ENCODE measurements around the gene ENTHD1. TPM values are rescaled to one million over a fixed set of nuclear protein-coding genes. Genes with fewer than 3 reads are reported as not detected.

ENTHD1 gene
- total RNA-seq, 1 experiment from 2014 or later, result not detected

- DNase-seq (ENCODE audit: low read depth), result no peak
- in situ Hi-C loops (cut with HindIII; ENCODE audit: low pct_unique_long_range_greater_than_20kb, low sequenced_read_pairs), result no loop called here
Observed at GRCh38 chr22:39819429-39819828, 74.1 kb downstream of the ENTHD1 start.

GRCh38 chr22:39818094-39818493 is 75.5 kb downstream of the ENTHD1 start:
- no peak for DNase-seq (ENCODE audit: low read depth)
- in situ Hi-C loops (cut with HindIII; ENCODE audit: low pct_unique_long_range_greater_than_20kb, low sequenced_read_pairs), result no loop called here

- DNase-seq (ENCODE audit: low read depth), result no peak
- in situ Hi-C loops (cut with HindIII; ENCODE audit: low pct_unique_long_range_greater_than_20kb, low sequenced_read_pairs), result no loop called here
Observed at GRCh38 chr22:39815932-39816331, 77.6 kb downstream of the ENTHD1 start.

GRCh38 chr22:39814899-39815298 is 78.7 kb downstream of the ENTHD1 start:
- no peak for DNase-seq (ENCODE audit: low read depth)
- in situ Hi-C loops (cut with HindIII; ENCODE audit: low pct_unique_long_range_greater_than_20kb, low sequenced_read_pairs), result no loop called here

- DNase-seq (ENCODE audit: low read depth), result no peak
- in situ Hi-C loops (cut with HindIII; ENCODE audit: low pct_unique_long_range_greater_than_20kb, low sequenced_read_pairs), result no loop called here
Observed at GRCh38 chr22:39809772-39810557, 83.6 kb downstream of the ENTHD1 start.

GRCh38 chr22:39808081-39808480 is 85.5 kb downstream of the ENTHD1 start:
- no peak for DNase-seq (ENCODE audit: low read depth)
- in situ Hi-C loops (cut with HindIII; ENCODE audit: low pct_unique_long_range_greater_than_20kb, low sequenced_read_pairs), result no loop called here

- no peak for DNase-seq (ENCODE audit: low read depth)
- in situ Hi-C loops (cut with HindIII; ENCODE audit: low pct_unique_long_range_greater_than_20kb, low sequenced_read_pairs), result no loop called here
Observed at GRCh38 chr22:39806109-39806508, 87.5 kb downstream of the ENTHD1 start.

GRCh38 chr22:39805117-39805516 is 88.4 kb downstream of the ENTHD1 start:
- in situ Hi-C loops (cut with HindIII; ENCODE audit: low pct_unique_long_range_greater_than_20kb, low sequenced_read_pairs), result no loop called here
- no peak for DNase-seq (ENCODE audit: low read depth)

GRCh38 chr22:39802682-39803081 is 90.9 kb downstream of the ENTHD1 start:
- DNase-seq (ENCODE audit: low read depth), result no peak
- in situ Hi-C loops (cut with HindIII; ENCODE audit: low pct_unique_long_range_greater_than_20kb, low sequenced_read_pairs), result no loop called here

GRCh38 chr22:39800790-39801520 is 92.6 kb downstream of the ENTHD1 start:
- in situ Hi-C loops (cut with HindIII; ENCODE audit: low pct_unique_long_range_greater_than_20kb, low sequenced_read_pairs), result no loop called here
- no peak for DNase-seq (ENCODE audit: low read depth)

GRCh38 chr22:39797528-39798147 is 95.9 kb downstream of the ENTHD1 start:
- no peak for DNase-seq (ENCODE audit: low read depth)
- in situ Hi-C loops (cut with HindIII; ENCODE audit: low pct_unique_long_range_greater_than_20kb, low sequenced_read_pairs), result no loop called here

- in situ Hi-C loops (cut with HindIII; ENCODE audit: low pct_unique_long_range_greater_than_20kb, low sequenced_read_pairs), result no loop called here
- DNase-seq (ENCODE audit: low read depth), result no peak
Observed at GRCh38 chr22:39789788-39790187, 103.8 kb downstream of the ENTHD1 start.

- in situ Hi-C loops (cut with HindIII; ENCODE audit: low pct_unique_long_range_greater_than_20kb, low sequenced_read_pairs), result no loop called here
- no peak for DNase-seq (ENCODE audit: low read depth)
Observed at GRCh38 chr22:39785232-39785631, 108.3 kb downstream of the ENTHD1 start.

GRCh38 chr22:39777716-39778454 is 115.7 kb downstream of the ENTHD1 start:
- in situ Hi-C loops (cut with HindIII; ENCODE audit: low pct_unique_long_range_greater_than_20kb, low sequenced_read_pairs), result no loop called here
- no peak for DNase-seq (ENCODE audit: low read depth)

- no peak for DNase-seq (ENCODE audit: low read depth)
- in situ Hi-C loops (cut with HindIII; ENCODE audit: low pct_unique_long_range_greater_than_20kb, low sequenced_read_pairs), result no loop called here
Observed at GRCh38 chr22:39776295-39777009, 117.1 kb downstream of the ENTHD1 start.

GRCh38 chr22:39773976-39774539 is 119.5 kb downstream of the ENTHD1 start:
- in situ Hi-C loops (cut with HindIII; ENCODE audit: low pct_unique_long_range_greater_than_20kb, low sequenced_read_pairs), result no loop called here

GRCh38 chr22:39773503-39773902 is 120.1 kb downstream of the ENTHD1 start:
- no peak for DNase-seq (ENCODE audit: low read depth)
- in situ Hi-C loops (cut with HindIII; ENCODE audit: low pct_unique_long_range_greater_than_20kb, low sequenced_read_pairs), result no loop called here

More at GRCh38 chr22:39773976-39774539, 119.5 kb downstream of the ENTHD1 start:
- no peak for DNase-seq (ENCODE audit: low read depth)

GRCh38 chr22:39771486-39771885 is 122.1 kb downstream of the ENTHD1 start:
- in situ Hi-C loops (cut with HindIII; ENCODE audit: low pct_unique_long_range_greater_than_20kb, low sequenced_read_pairs), result no loop called here
- DNase-seq (ENCODE audit: low read depth), result no peak

Measured in Caki2 (cell line).